A673 (cell line): Measurements from ENCODE around the gene JMJD1C.

Experiments
- CTCF ChIP-seq: fragments of 300-800, 200-600 bp; sonication (generic); conservative IDR thresholded peaks from 2 replicates; pipeline ENCODE4 v1.5.1; 2017; ENCODE audit warnings: low read depth, mild to moderate bottlenecking, antibody characterized with exemption, low read length, moderate library complexity, mixed read lengths
- EZH2 ChIP-seq: fragments of 200-600 bp; sonication (generic); IDR thresholded peaks from 2 replicates; pipeline ENCODE4 v1.6.1; 2017; ENCODE audit warnings: borderline replicate concordance, low read depth, mild to moderate bottlenecking, mixed read lengths, antibody characterized with exemption, low read length; ENCODE audit not compliant: poor library complexity, severe bottlenecking

GRCh38 chr10:63164166-63164623 lies 301.6 kb downstream of the JMJD1C start:
- TF ChIP-seq EZH2 (no peak), CTCF (no peak)
